Pons (tissue), 1 donor: Measurements from ENCODE around the gene CTXND1.
"Not testable (repeated sequence)": the region's sequence is repeated elsewhere in the genome, so short reads cannot be mapped to it uniquely, and the experiment has no call there.

Experiments
- DNase-seq: peaks from one replicate; pipeline ENCODE4 v3.0.0-alpha.2; 2016; ENCODE audit warnings: low spot score

Gene CTXND1

GRCh38 chr15:80157215-80157614, 94.8 kb downstream of the CTXND1 start:
- DNase-seq, result no peak

- no peak for DNase-seq
These were observed 95.8 kb downstream of the CTXND1 start for GRCh38 chr15:80156176-80156720.

GRCh38 chr15:80155378-80156175, 96.4 kb downstream of the CTXND1 start:
- not testable (repeated sequence) for DNase-seq

GRCh38 chr15:80155001-80155377, 97.0 kb downstream of the CTXND1 start:
- no peak for DNase-seq

GRCh38 chr15:80154336-80154735, 97.7 kb downstream of the CTXND1 start:
- no peak for DNase-seq

- no peak for DNase-seq
These were observed 98.1 kb downstream of the CTXND1 start for GRCh38 chr15:80153900-80154299.

- DNase-seq, result no peak
These were observed 98.8 kb downstream of the CTXND1 start, which contains the start of gene FAH for GRCh38 chr15:80152896-80153876. TSS of gene FAH (plus strand) at chr15:80152999. CDS start at chr15:80153055, 56 bp downstream.

- DNase-seq, result peak; percentile 78
These were observed 99.7 kb downstream of the CTXND1 start for GRCh38 chr15:80152180-80152895.

- no peak for DNase-seq
These were observed 100.4 kb downstream of the CTXND1 start for GRCh38 chr15:80151576-80151975.

GRCh38 chr15:80151148-80151547, 100.9 kb downstream of the CTXND1 start:
- DNase-seq, result no peak
